HG02798 (cell line): ENCODE results near the gene ATP6V1G2.
A peak's percentile ranks its signal among the peaks of the same experiment; 100 is the strongest.
"Not testable (repeated sequence)": the region's sequence is repeated elsewhere in the genome, so short reads cannot be mapped to it uniquely, and the experiment has no call there.

ENCODE experiments used
- ATAC-seq: cut with Tn5 transposase; IDR thresholded peaks from one replicate; pipeline ENCODE4 v1.9.1; 2021; ENCODE audit warnings: mild to moderate bottlenecking; ENCODE audit not compliant: unreplicated experiment, poor library complexity

Gene ATP6V1G2

GRCh38 chr6:31556307-31556706, 9.9 kb upstream of the ATP6V1G2 start:
- ATAC-seq, result no peak

GRCh38 chr6:31551371-31551770, 5.0 kb upstream of the ATP6V1G2 start:
- ATAC-seq, result not testable (repeated sequence)

GRCh38 chr6:31548544-31548873, 2.1 kb upstream of the ATP6V1G2 start:
- no peak for ATAC-seq

- no peak for ATAC-seq
These were observed 1.5 kb upstream of the ATP6V1G2 start for GRCh38 chr6:31547727-31548543.

- peak; percentile 79 for ATAC-seq
These were observed 734 bp upstream of the ATP6V1G2 start, which contains the start of gene NFKBIL1 for GRCh38 chr6:31546958-31547726. Gene NFKBIL1, plus strand, starts transcription at chr6:31547608. Its CDS starts 87 bp downstream, at chr6:31547695.

GRCh38 chr6:31545291-31545690, 1.1 kb downstream of the ATP6V1G2 start:
- ATAC-seq, result no peak

- ATAC-seq, result no peak
These were observed 1.7 kb downstream of the ATP6V1G2 start for GRCh38 chr6:31544676-31545075.

GRCh38 chr6:31543639-31544038, 2.8 kb downstream of the ATP6V1G2 start:
- no peak for ATAC-seq

- peak; percentile 75 for ATAC-seq
These were observed 4.5 kb downstream of the ATP6V1G2 start, which contains the start of gene DDX39B for GRCh38 chr6:31541658-31542521. Gene DDX39B, minus strand, starts transcription at chr6:31542003. Its CDS starts 1,471 bp downstream, at chr6:31540532.

GRCh38 chr6:31541059-31541657, 5.2 kb downstream of the ATP6V1G2 start:
- no peak for ATAC-seq

GRCh38 chr6:31540640-31541039, 5.8 kb downstream of the ATP6V1G2 start:
- ATAC-seq, result no peak

GRCh38 chr6:31538805-31539400, 7.5 kb downstream of the ATP6V1G2 start:
- no peak for ATAC-seq

- ATAC-seq, result no peak
These were observed 10.7 kb downstream of the ATP6V1G2 start for GRCh38 chr6:31535538-31536324.

- no peak for ATAC-seq
These were observed 11.8 kb downstream of the ATP6V1G2 start for GRCh38 chr6:31534521-31535040.

GRCh38 chr6:31534011-31534410, 12.4 kb downstream of the ATP6V1G2 start:
- ATAC-seq, result no peak

GRCh38 chr6:31533455-31533841, 13.0 kb downstream of the ATP6V1G2 start:
- no peak for ATAC-seq

GRCh38 chr6:31532644-31533454, 13.6 kb downstream of the ATP6V1G2 start:
- ATAC-seq, result no peak
